Mesendoderm (in vitro differentiated cells): ENCODE measurements around the gene TRAF7.

Experiments used
- DNase-seq: peaks from one replicate; pipeline ENCODE4 v3.0.0; 2013
- H2AK5ac ChIP-seq: 2 replicates; pipeline ENCODE4 v1.6.1; 2013; ENCODE audit warnings: low read length, inconsistent platforms
- H2BK120ac ChIP-seq: 2 replicates; pipeline ENCODE4 v1.6.1; 2013; ENCODE audit warnings: low read depth, mild to moderate bottlenecking, low read length, moderate library complexity, mixed read lengths
- H2BK15ac ChIP-seq: replicated peaks from 2 replicates; pipeline ENCODE4 v1.6.1; 2013; ENCODE audit warnings: low read depth, mild to moderate bottlenecking, moderate library complexity
- H2BK5ac ChIP-seq: 2 replicates; pipeline ENCODE4 v1.6.1; 2013; ENCODE audit warnings: low read length, inconsistent platforms
- H3K18ac ChIP-seq: 2 replicates; pipeline ENCODE4 v1.6.1; 2013; ENCODE audit warnings: mild to moderate bottlenecking, low read length, mixed read lengths
- H3K23ac ChIP-seq: one replicate; pipeline ENCODE4 v1.6.1; 2013; ENCODE audit warnings: low read length
- H3K27ac ChIP-seq: 2 replicates; pipeline ENCODE4 v1.5.1; 2013; ENCODE audit warnings: low read depth, mild to moderate bottlenecking, inconsistent platforms, low read length, moderate library complexity
- H3K27me3 ChIP-seq: 2 replicates; pipeline ENCODE4 v1.6.1; 2013; ENCODE audit warnings: low read length, control low read depth, mild to moderate bottlenecking, inconsistent platforms; ENCODE audit not compliant: insufficient read depth, poor library complexity
- H3K36me3 ChIP-seq: 2 replicates; pipeline ENCODE4 v1.6.1; 2013; ENCODE audit warnings: low read length, inconsistent platforms; ENCODE audit not compliant: control insufficient read depth, insufficient read depth
- H3K4ac ChIP-seq: one replicate; pipeline ENCODE4 v1.6.1; 2013; ENCODE audit warnings: low read depth, mild to moderate bottlenecking, low read length, moderate library complexity
- H3K4me1 ChIP-seq: 2 replicates; pipeline ENCODE4 v1.6.1; 2013; ENCODE audit warnings: low read depth, low read length, inconsistent platforms; ENCODE audit not compliant: control insufficient read depth
- H3K4me2 ChIP-seq: 2 replicates; pipeline ENCODE4 v1.6.1; 2013; ENCODE audit warnings: low read length
- H3K4me3 ChIP-seq: 2 replicates; pipeline ENCODE4 v1.5.1; 2013; ENCODE audit warnings: mild to moderate bottlenecking, low read length
- H3K56ac ChIP-seq: one replicate; pipeline ENCODE4 v1.6.1; 2013; ENCODE audit warnings: low read length
- H3K79me1 ChIP-seq: 2 replicates; pipeline ENCODE4 v1.6.1; 2013; ENCODE audit warnings: low read length, inconsistent platforms
- H3K79me2 ChIP-seq: 2 replicates; pipeline ENCODE4 v1.6.1; 2013; ENCODE audit warnings: mild to moderate bottlenecking, low read length; ENCODE audit not compliant: control insufficient read depth, insufficient read depth
- H3K9ac ChIP-seq: 2 replicates; pipeline ENCODE4 v1.6.1; 2013; ENCODE audit warnings: low read length, inconsistent platforms
- H4K5ac ChIP-seq: one replicate; pipeline ENCODE4 v1.6.1; 2013; ENCODE audit warnings: low read length
- H4K8ac ChIP-seq: one replicate; pipeline ENCODE4 v1.6.1; 2013; ENCODE audit warnings: low read depth, mild to moderate bottlenecking, control low read depth, low read length, moderate library complexity
- whole genome bisulfite sequencing: extraction: QIAGEN DNeasy Blood & Tissue Kit; methylation state at CpG from one replicate; pipeline ENCODE4 v1.1.7; 2013; ENCODE audit warnings: low lambda C conversion rate, missing lambda C conversion rate; ENCODE audit not compliant: insufficient coverage; ENCODE audit errors: extremely low coverage; 5-methylcytosine and 5-hydroxymethylcytosine counted together

The TRAF7 gene

DNA sequence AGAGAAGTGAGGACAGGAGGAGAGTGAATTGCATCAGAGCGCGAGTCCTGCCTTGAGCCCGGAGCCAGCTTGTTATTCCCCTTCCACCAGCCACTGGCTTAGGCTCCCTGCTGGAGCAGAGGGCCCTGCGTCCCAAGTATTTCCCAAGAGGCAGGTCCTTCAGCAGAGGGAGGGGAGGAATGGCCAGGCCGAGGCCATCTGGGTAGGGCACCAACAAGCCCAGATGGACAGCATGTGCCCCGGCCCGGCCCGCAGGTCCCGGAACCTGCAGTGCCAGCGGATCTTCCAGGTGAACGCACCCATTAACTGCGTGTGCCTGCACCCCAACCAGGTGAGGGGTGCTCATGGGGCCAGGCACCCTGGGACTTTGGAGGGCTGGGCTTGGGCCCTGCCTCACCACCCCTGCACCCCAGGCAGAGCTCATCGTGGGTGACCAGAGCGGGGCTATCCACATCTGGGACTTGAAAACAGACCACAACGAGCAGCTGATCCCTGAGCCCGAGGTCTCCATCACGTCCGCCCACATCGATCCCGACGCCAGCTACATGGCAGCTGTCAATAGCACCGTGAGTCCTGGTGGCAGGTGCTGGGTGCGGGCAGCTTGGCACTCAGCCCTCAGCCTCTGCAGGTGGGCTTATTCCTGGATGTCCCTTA lies 51.3 kb downstream of the TRAF7 start:
- Histone ChIP-seq H3K4me3 (no peak overlapping the region), H3K4ac (no peak overlapping the region)
- DNase-seq = peak; percentile 39

GRCh38 chr16:2207872-2208271 lies 52.3 kb downstream of the TRAF7 start:
- Histone ChIP-seq H2AK5ac (no peak overlapping the region), H3K23ac (no peak overlapping the region), H3K18ac (no peak overlapping the region), H3K36me3 (peaks cover 6% of the 10 kb centered on the region), H3K9ac (no peak overlapping the region), H4K8ac (no peak overlapping the region), H3K4ac (no peak overlapping the region), H3K79me2 (peaks cover 8% of the 10 kb centered on the region), H3K4me1 (peaks cover 2% of the 10 kb centered on the region), H2BK15ac (no peak overlapping the region), H3K27me3 (no peaks in the 10 kb centered on the region), H3K56ac (no peak overlapping the region), H3K27ac (no peak overlapping the region), H3K4me2 (no peak overlapping the region), H2BK5ac (no peak overlapping the region), H2BK120ac (no peak overlapping the region), H4K5ac (no peak overlapping the region), H3K4me3 (no peak overlapping the region), H3K79me1 (peaks cover 9% of the 10 kb centered on the region)
- DNase-seq = no peak
- WGBS = no CpG with 5 or more reads among the region's 9 CpGs

More for the DNA sequence above, 51.3 kb downstream of the TRAF7 start:
- no peaks in the 10 kb centered on the region for H3K27me3 ChIP-seq
- no CpG with 5 or more reads among the region's 23 CpGs for WGBS
- no peak overlapping the region for H4K5ac ChIP-seq
- no peaks in the 10 kb centered on the region for H3K79me2 ChIP-seq
- no peak overlapping the region for H3K23ac ChIP-seq
- H3K9ac ChIP-seq = no peak overlapping the region
- H3K79me1 ChIP-seq = peaks cover 3% of the 10 kb centered on the region
- H4K8ac ChIP-seq = no peak overlapping the region
- H3K4me2 ChIP-seq = no peak overlapping the region
- H3K18ac ChIP-seq = no peak overlapping the region
- no peak overlapping the region for H2BK15ac ChIP-seq
- H3K56ac ChIP-seq = no peak overlapping the region
- H3K36me3 ChIP-seq = peaks cover 3% of the 10 kb centered on the region
- no peak overlapping the region for H2BK120ac ChIP-seq
- no peak overlapping the region for H3K27ac ChIP-seq
- no peak overlapping the region for H2AK5ac ChIP-seq
- H3K4me1 ChIP-seq = no peaks in the 10 kb centered on the region
- no peak overlapping the region for H2BK5ac ChIP-seq

GRCh38 chr16:2208308-2208707 lies 52.7 kb downstream of the TRAF7 start:
- Histone ChIP-seq H3K4me3 (no peak overlapping the region), H3K9ac (no peak overlapping the region), H4K8ac (no peak overlapping the region), H3K79me1 (peaks cover 12% of the 10 kb centered on the region), H3K4me2 (no peak overlapping the region), H3K36me3 (peaks cover 6% of the 10 kb centered on the region), H2BK120ac (no peak overlapping the region), H3K79me2 (peaks cover 12% of the 10 kb centered on the region), H4K5ac (no peak overlapping the region), H3K56ac (no peak overlapping the region), H3K27ac (no peak overlapping the region), H2BK5ac (no peak overlapping the region), H3K4ac (no peak overlapping the region), H2BK15ac (no peak overlapping the region), H3K27me3 (no peaks in the 10 kb centered on the region), H3K4me1 (peaks cover 3% of the 10 kb centered on the region), H2AK5ac (no peak overlapping the region), H3K23ac (no peak overlapping the region), H3K18ac (no peak overlapping the region)
- no CpG with 5 or more reads among the region's 23 CpGs for WGBS
- DNase-seq = no peak

- Histone ChIP-seq H3K4ac (no peak overlapping the region), H3K36me3 (peaks cover 6% of the 10 kb centered on the region), H2AK5ac (no peak overlapping the region), H3K18ac (no peak overlapping the region), H3K79me1 (peaks cover 12% of the 10 kb centered on the region), H3K4me3 (no peak overlapping the region), H3K56ac (no peak overlapping the region), H3K27me3 (no peaks in the 10 kb centered on the region), H4K5ac (no peak overlapping the region), H4K8ac (no peak overlapping the region), H3K27ac (no peak overlapping the region), H3K4me1 (peaks cover 3% of the 10 kb centered on the region), H3K9ac (no peak overlapping the region), H2BK15ac (no peak overlapping the region), H2BK5ac (no peak overlapping the region), H3K23ac (no peak overlapping the region), H3K4me2 (no peak overlapping the region), H3K79me2 (peaks cover 17% of the 10 kb centered on the region), H2BK120ac (no peak overlapping the region)
- no peak for DNase-seq
- no CpG with 5 or more reads among the region's 9 CpGs for WGBS
These were observed 53.2 kb downstream of the TRAF7 start for GRCh38 chr16:2208772-2209171.

DNA sequence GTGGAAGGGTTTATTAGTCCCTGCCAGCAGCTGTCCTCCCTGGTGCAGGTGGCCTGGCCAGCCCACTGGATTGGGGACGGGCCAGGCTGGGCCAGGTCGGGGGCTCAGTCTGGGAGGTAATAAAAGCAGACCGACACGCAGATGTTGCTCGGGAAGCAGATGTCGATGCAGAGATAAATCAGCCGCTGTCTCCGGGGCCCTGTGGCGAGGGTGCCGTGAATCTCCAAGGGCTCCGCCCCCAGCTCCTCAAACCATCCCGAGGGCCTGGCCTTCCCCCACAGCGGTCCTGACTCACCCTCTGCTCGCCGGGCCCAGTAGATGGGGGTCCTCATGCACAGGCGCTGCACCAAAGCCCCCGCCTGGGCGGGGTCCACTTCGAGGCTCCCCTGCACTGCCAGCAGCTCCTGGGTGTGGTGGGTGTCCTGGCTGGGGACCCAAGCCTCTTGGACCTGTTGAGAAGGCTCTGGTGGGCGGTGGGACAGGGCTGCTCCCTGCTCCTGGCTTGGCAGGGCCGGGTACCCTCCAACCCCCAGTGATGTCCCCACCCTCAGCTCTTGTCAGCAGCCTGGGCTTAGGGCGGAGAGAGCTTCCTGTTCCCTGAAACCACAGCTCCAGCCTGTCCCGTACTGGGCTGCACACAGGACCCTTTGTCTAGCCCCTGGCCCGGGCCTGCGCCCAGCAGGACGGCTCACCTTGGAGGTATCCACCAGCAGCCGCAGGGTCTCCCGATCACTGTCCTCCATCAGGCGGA lies 53.9 kb downstream of the TRAF7 start:
- Histone ChIP-seq H2AK5ac (no peak overlapping the region), H2BK15ac (no peak overlapping the region), H2BK5ac (no peak overlapping the region), H4K5ac (no peak overlapping the region), H3K23ac (no peak overlapping the region), H3K27me3 (no peaks in the 10 kb centered on the region), H3K4ac (no peak overlapping the region), H3K4me1 (peaks cover 3% of the 10 kb centered on the region), H3K18ac (no peak overlapping the region), H3K36me3 (peaks cover 6% of the 10 kb centered on the region), H3K79me1 (peaks cover 15% of the 10 kb centered on the region), H3K27ac (no peak overlapping the region), H4K8ac (no peak overlapping the region), H3K4me3 (no peak overlapping the region), H3K56ac (no peak overlapping the region), H3K4me2 (no peak overlapping the region), H3K79me2 (peaks cover 23% of the 10 kb centered on the region), H3K9ac (no peak overlapping the region), H2BK120ac (no peak overlapping the region)
- no CpG with 5 or more reads among the region's 29 CpGs for WGBS
- DNase-seq = no peak
